ENCODE measurements around the gene FOXD4. TPM values are rescaled to one million over a fixed set of nuclear protein-coding genes. Genes with fewer than 3 reads are reported as not detected.
A peak's percentile ranks its signal among the peaks of the same experiment; 100 is the strongest.
"Not testable (repeated sequence)": the region's sequence is repeated elsewhere in the genome, so short reads cannot be mapped to it uniquely, and the experiment has no call there.

The FOXD4 gene
- total RNA-seq = under 1 TPM in 1 of 2 donors, not detected in 1; 0.28 TPM

GRCh38 chr9:117995-118467 lies at the start of gene FOXD4:
TSS of gene FOXD4 (minus strand) at chr9:118417. CDS start at chr9:118119, 298 bp downstream.
- not testable (repeated sequence) for H3K27ac ChIP-seq; H3K27me3 ChIP-seq (replicated peaks; ENCODE audit: insufficient read depth); H3K4me3 ChIP-seq; DNase-seq (ENCODE audit: low spot score); ATAC-seq (ENCODE audit: insufficient number of reproducible peaks, low FRiP score, low read depth); H3K36me3 ChIP-seq; H3K9me3 ChIP-seq
- peaks cover 12 to 17% of the 10 kb centered on the region in 2 donors for H3K4me1 ChIP-seq (ENCODE audit: control insufficient read depth in 1 of 2, low read depth in 2 of 2)

GRCh38 chr9:159871-160270 lies 41.7 kb upstream of the FOXD4 start:
- H3K4me3 ChIP-seq; DNase-seq (ENCODE audit: low spot score); H3K4me1 ChIP-seq (ENCODE audit: control insufficient read depth in 1 of 2, low read depth in 2 of 2); H3K9me3 ChIP-seq; H3K36me3 ChIP-seq; H3K27me3 ChIP-seq (replicated peaks; ENCODE audit: insufficient read depth); ATAC-seq (ENCODE audit: insufficient number of reproducible peaks, low FRiP score, low read depth); H3K27ac ChIP-seq: not testable (repeated sequence)

GRCh38 chr9:151173-151572 lies 33.0 kb upstream of the FOXD4 start:
- ATAC-seq (ENCODE audit: insufficient number of reproducible peaks, low FRiP score, low read depth) = not testable (repeated sequence)

GRCh38 chr9:139880-140279 lies 21.7 kb upstream of the FOXD4 start:
- not testable (repeated sequence) for ATAC-seq (ENCODE audit: insufficient number of reproducible peaks, low FRiP score, low read depth); H3K27ac ChIP-seq; H3K36me3 ChIP-seq; H3K27me3 ChIP-seq (replicated peaks; ENCODE audit: insufficient read depth); H3K4me1 ChIP-seq (ENCODE audit: control insufficient read depth in 1 of 2, low read depth in 2 of 2); H3K9me3 ChIP-seq; DNase-seq (ENCODE audit: low spot score); H3K4me3 ChIP-seq

More at GRCh38 chr9:151173-151572, 33.0 kb upstream of the FOXD4 start:
- H3K4me3 ChIP-seq; DNase-seq (ENCODE audit: low spot score); H3K36me3 ChIP-seq; H3K27ac ChIP-seq; H3K9me3 ChIP-seq; H3K27me3 ChIP-seq (replicated peaks; ENCODE audit: insufficient read depth); H3K4me1 ChIP-seq (ENCODE audit: control insufficient read depth in 1 of 2, low read depth in 2 of 2): not testable (repeated sequence)

GRCh38 chr9:117144-117994 lies 848 bp downstream of the FOXD4 start:
- not testable (repeated sequence) for ATAC-seq (ENCODE audit: insufficient number of reproducible peaks, low FRiP score, low read depth); H3K27me3 ChIP-seq (replicated peaks; ENCODE audit: insufficient read depth); H3K27ac ChIP-seq; H3K4me3 ChIP-seq; H3K9me3 ChIP-seq; H3K36me3 ChIP-seq; DNase-seq (ENCODE audit: low spot score)
- peaks cover 12 to 17% of the 10 kb centered on the region in 2 donors for H3K4me1 ChIP-seq (ENCODE audit: control insufficient read depth in 1 of 2, low read depth in 2 of 2)

- not testable (repeated sequence) for DNase-seq (ENCODE audit: low spot score); H3K9me3 ChIP-seq; H3K4me3 ChIP-seq; ATAC-seq (ENCODE audit: insufficient number of reproducible peaks, low FRiP score, low read depth); H3K27me3 ChIP-seq (replicated peaks; ENCODE audit: insufficient read depth); H3K36me3 ChIP-seq; H3K27ac ChIP-seq
- H3K4me1 ChIP-seq (ENCODE audit: control insufficient read depth in 1 of 2, low read depth in 2 of 2) = peaks cover 12 to 17% of the 10 kb centered on the region in 2 donors
Measured at GRCh38 chr9:116239-117077, 1.8 kb downstream of the FOXD4 start.

- peaks cover 12 to 17% of the 10 kb centered on the region in 2 donors for H3K4me1 ChIP-seq (ENCODE audit: control insufficient read depth in 1 of 2, low read depth in 2 of 2)
- DNase-seq (ENCODE audit: low spot score); H3K9me3 ChIP-seq; H3K27me3 ChIP-seq (replicated peaks; ENCODE audit: insufficient read depth); ATAC-seq (ENCODE audit: insufficient number of reproducible peaks, low FRiP score, low read depth); H3K27ac ChIP-seq; H3K36me3 ChIP-seq: not testable (repeated sequence)
- H3K4me3 ChIP-seq = peak overlapping the region; percentile 71
Measured at GRCh38 chr9:115118-115451, 3.1 kb downstream of the FOXD4 start.

- Histone ChIP-seq H3K4me1 (ENCODE audit: control insufficient read depth in 1 of 2, low read depth in 2 of 2) (peaks cover 12 to 17% of the 10 kb centered on the region in 2 donors), H3K4me3 (peak overlapping the region; percentile 71)
- DNase-seq (ENCODE audit: low spot score); H3K27ac ChIP-seq; H3K36me3 ChIP-seq; H3K27me3 ChIP-seq (replicated peaks; ENCODE audit: insufficient read depth); H3K9me3 ChIP-seq; ATAC-seq (ENCODE audit: insufficient number of reproducible peaks, low FRiP score, low read depth): not testable (repeated sequence)
Measured at GRCh38 chr9:114267-115117, 3.7 kb downstream of the FOXD4 start.

GRCh38 chr9:113468-114266 lies 4.5 kb downstream of the FOXD4 start:
- not testable (repeated sequence) for H3K36me3 ChIP-seq; H3K9me3 ChIP-seq; ATAC-seq (ENCODE audit: insufficient number of reproducible peaks, low FRiP score, low read depth); H3K27me3 ChIP-seq (replicated peaks; ENCODE audit: insufficient read depth); DNase-seq (ENCODE audit: low spot score); H3K27ac ChIP-seq
- Histone ChIP-seq H3K4me3 (peak overlapping the region; percentile 71), H3K4me1 (ENCODE audit: control insufficient read depth in 1 of 2, low read depth in 2 of 2) (peaks cover 12 to 17% of the 10 kb centered on the region in 2 donors)

GRCh38 chr9:112589-113467 lies 5.4 kb downstream of the FOXD4 start:
- H3K9me3 ChIP-seq; H3K36me3 ChIP-seq; ATAC-seq (ENCODE audit: insufficient number of reproducible peaks, low FRiP score, low read depth); DNase-seq (ENCODE audit: low spot score); H3K27me3 ChIP-seq (replicated peaks; ENCODE audit: insufficient read depth); H3K27ac ChIP-seq: not testable (repeated sequence)
- peak overlapping the region; percentile 71 for H3K4me3 ChIP-seq
- peaks cover 12 to 17% of the 10 kb centered on the region in 2 donors for H3K4me1 ChIP-seq (ENCODE audit: control insufficient read depth in 1 of 2, low read depth in 2 of 2)

Measured in thoracic aorta (tissue), 2 donors.